Right lobe of liver (tissue), 6 donors: ENCODE data around the gene PEF1. TPM values are rescaled to one million over a fixed set of nuclear protein-coding genes. Genes with fewer than 3 reads are reported as not detected.

Experiments
- ATAC-seq, 4 donors: fragments of 200-7000 bp; cut with Tn5 transposase; one replicate each; pipeline ENCODE4 v1.9.1; 2020; ENCODE audit warnings: mild to moderate bottlenecking in 4 of 4, moderate library complexity in 4 of 4
- DNase-seq, 3 donors: peaks; one replicate each; pipeline ENCODE4 v3.0.0-alpha.2; 2020
- H3K27ac ChIP-seq, 3 donors: fragments of 200-600 bp; one replicate each; pipeline ENCODE4 v1.8.0; 2022
- H3K27me3 ChIP-seq, 2 donors: fragments of 200-600 bp; one replicate each; pipeline ENCODE4 v1.8.0; 2022
- H3K36me3 ChIP-seq, 4 donors: fragments of 200-600 bp; sonication (generic) in 1 of 4; one replicate each; pipeline versions ENCODE4 v1.5.1 to v1.8.0; 2017 to 2022; ENCODE audit warnings: control low read depth in 1 of 4
- H3K4me1 ChIP-seq, 4 donors: fragments of 200-600 bp; sonication (generic) in 1 of 4; one replicate each; pipeline versions ENCODE4 v1.5.1 to v1.8.0; 2017 to 2022; ENCODE audit warnings: control low read depth in 1 of 4
- H3K4me3 ChIP-seq, 3 donors: fragments of 200-600 bp; one replicate each; pipeline ENCODE4 v1.8.0; 2022
- H3K9me3 ChIP-seq, 4 donors: fragments of 200-600 bp; sonication (generic) in 1 of 4; one replicate each; pipeline versions ENCODE4 v1.5.1 to v1.8.0; 2017 to 2022; ENCODE audit warnings: control low read depth in 1 of 4
- POLR2A ChIP-seq: fragments of 450-650 bp; IDR thresholded peaks from one replicate; pipeline ENCODE4 v1.6.1; 2017; ENCODE audit warnings: antibody characterized with exemption, mild to moderate bottlenecking
- WGBS: methylation state at CpG from one replicate; pipeline ENCODE4 v1.1.6; 2018; ENCODE audit warnings: low coverage, low lambda C conversion rate; ENCODE audit not compliant: insufficient coverage; ENCODE audit errors: missing lambda C conversion rate; 5-methylcytosine and 5-hydroxymethylcytosine counted together
- intact Hi-C, 2 donors: fragments of 100-400 bp; cut with DNase I; formaldehyde crosslinking; loops; one replicate each; pipeline versions ENCODE4 v1.11.2 to v1.14.1; 2022
- total RNA-seq, 6 experiments: library from RNA; depleted of rRNA in 2 of 6; stranded (reverse); fragments of >200 nt in 2 of 6; fragmentation: NEBNext Ultra II Directional in 3 of 6; extraction: Animal tissue kit (Norgen Biotek cat#: 25700) in 3 of 6; gene quantifications; one replicate each; pipeline versions ENCODE4 v1.1.0 to v1.2.4, GENCODE V29; 2016 to 2023
- TF ChIP-seq, protein P1 (sequence below), 4 donors: fragments of 200-600 bp in 3 of 4; fragments of 450-650 bp in 1 of 4; IDR thresholded peaks; one replicate each; pipeline versions ENCODE4 v1.5.1 to v1.8.0; 2016 to 2022; ENCODE audit warnings: antibody characterized with exemption in 4 of 4, mild to moderate bottlenecking in 2 of 4
- donor health status: DM: no; HTN: yes; CAD: no.
- donor health status: DM: no; HTN: no; CAD: no.
- donor health status: DM: no; HTN: no; CAD: no.
- donor health status: DM: no; HTN: yes; CAD: no.
- donor health status: DM: no; HTN: yes; CAD: no.

The PEF1 gene
- total RNA-seq, 6 experiments from 2014 or later = 23.9 to 47.5 (median 32.5) TPM

DNA sequence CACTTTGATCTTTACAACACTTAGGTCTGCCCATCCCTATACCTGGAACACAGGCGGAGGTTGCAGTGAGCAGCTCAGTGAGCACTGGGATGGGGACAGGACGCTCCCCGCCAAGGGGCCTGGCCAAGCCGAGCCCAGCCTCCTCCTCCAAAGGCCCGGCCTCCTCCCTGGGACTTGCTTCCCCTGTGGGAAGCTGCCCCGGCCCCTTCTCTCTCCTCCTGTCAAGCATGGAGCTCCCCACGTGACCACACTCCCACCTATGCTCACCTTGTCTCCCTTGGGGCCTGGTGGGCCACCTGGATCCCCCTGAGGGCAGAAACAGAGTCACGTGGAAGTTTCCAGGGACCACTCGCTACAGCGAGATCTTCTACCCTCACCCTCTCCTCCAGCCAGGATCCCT, 46.2 kb upstream of the PEF1 start:
- Histone ChIP-seq H3K9me3 (no peaks in the 10 kb centered on the region), H3K4me3 (no peak overlapping the region), H3K27ac (no peak overlapping the region), H3K4me1 (no peaks in the 10 kb centered on the region), H3K36me3 (no peaks in the 10 kb centered on the region), H3K27me3 (no peaks in the 10 kb centered on the region)
- ATAC-seq (no peak), DNase-seq (no peak)
- TF ChIP-seq, protein P1, sequence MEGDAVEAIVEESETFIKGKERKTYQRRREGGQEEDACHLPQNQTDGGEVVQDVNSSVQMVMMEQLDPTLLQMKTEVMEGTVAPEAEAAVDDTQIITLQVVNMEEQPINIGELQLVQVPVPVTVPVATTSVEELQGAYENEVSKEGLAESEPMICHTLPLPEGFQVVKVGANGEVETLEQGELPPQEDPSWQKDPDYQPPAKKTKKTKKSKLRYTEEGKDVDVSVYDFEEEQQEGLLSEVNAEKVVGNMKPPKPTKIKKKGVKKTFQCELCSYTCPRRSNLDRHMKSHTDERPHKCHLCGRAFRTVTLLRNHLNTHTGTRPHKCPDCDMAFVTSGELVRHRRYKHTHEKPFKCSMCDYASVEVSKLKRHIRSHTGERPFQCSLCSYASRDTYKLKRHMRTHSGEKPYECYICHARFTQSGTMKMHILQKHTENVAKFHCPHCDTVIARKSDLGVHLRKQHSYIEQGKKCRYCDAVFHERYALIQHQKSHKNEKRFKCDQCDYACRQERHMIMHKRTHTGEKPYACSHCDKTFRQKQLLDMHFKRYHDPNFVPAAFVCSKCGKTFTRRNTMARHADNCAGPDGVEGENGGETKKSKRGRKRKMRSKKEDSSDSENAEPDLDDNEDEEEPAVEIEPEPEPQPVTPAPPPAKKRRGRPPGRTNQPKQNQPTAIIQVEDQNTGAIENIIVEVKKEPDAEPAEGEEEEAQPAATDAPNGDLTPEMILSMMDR (IDR thresholded peaks at IDR 0.05) = no peak
- TF ChIP-seq POLR2A = no peak
- intact Hi-C loops = no loop called here
- WGBS = 88% methylated on average over 3 of the region's 10 CpGs

DNA sequence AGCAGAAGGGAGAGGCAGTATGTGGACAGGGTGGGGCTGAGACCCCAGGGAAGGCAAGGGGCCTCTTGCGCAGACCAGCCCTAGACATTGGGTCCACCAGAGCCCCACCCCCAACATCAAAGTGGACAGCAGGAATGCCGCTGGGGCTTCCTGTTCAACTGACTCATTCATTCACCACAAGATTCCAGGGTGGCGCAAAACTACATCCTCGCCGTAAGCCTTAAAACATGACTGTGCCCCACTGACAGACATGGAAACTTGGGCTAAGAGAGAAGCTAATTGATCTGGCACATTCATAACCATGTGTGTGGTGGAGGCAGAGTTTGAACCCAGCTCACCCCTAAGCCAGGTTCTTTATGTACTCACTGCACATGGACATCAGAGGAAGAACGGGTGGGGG, 45.2 kb upstream of the PEF1 start:
- intact Hi-C loops = no loop called here
- H3K4me1 ChIP-seq = no peaks in the 10 kb centered on the region
- H3K27me3 ChIP-seq = no peaks in the 10 kb centered on the region
- TF ChIP-seq, protein P1 (IDR thresholded peaks at IDR 0.05) = no peak
- TF ChIP-seq POLR2A = no peak
- WGBS = 57% methylated on average over 2 of the region's 6 CpGs
- ATAC-seq = no peak
- H3K9me3 ChIP-seq = no peaks in the 10 kb centered on the region
- no peak overlapping the region for H3K4me3 ChIP-seq
- no peaks in the 10 kb centered on the region for H3K36me3 ChIP-seq
- H3K27ac ChIP-seq = no peak overlapping the region
- DNase-seq = no peak

DNA sequence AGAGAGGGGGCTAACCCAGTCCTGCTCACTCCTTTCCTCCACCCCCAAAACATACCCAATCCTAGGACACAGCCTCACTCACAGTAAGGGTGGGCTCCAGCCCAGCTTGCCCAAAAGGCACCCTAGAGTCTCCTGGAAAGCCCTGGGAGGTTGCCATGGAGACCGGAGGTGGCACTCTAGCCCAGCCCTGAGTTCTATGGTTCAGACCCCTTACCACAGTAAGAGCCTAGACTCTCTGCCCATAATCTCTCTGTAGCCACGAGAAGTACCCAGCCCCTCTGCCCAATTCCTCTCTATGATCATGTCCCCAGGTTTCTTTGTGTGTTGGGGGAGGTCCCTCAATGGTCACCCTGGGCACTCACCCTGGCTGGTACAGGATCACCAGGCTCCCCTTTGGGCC, 44.7 kb upstream of the PEF1 start:
- no peak for DNase-seq
- H3K4me1 ChIP-seq = no peaks in the 10 kb centered on the region
- intact Hi-C loops = no loop called here
- no peaks in the 10 kb centered on the region for H3K9me3 ChIP-seq
- H3K27me3 ChIP-seq = no peaks in the 10 kb centered on the region
- H3K4me3 ChIP-seq = no peak overlapping the region
- no peak overlapping the region for H3K27ac ChIP-seq
- TF ChIP-seq, protein P1 (IDR thresholded peaks at IDR 0.05) = no peak
- no peak for TF ChIP-seq POLR2A
- no peak for ATAC-seq
- no CpG with 5 or more reads among the region's 2 CpGs for WGBS
- no peaks in the 10 kb centered on the region for H3K36me3 ChIP-seq

DNA sequence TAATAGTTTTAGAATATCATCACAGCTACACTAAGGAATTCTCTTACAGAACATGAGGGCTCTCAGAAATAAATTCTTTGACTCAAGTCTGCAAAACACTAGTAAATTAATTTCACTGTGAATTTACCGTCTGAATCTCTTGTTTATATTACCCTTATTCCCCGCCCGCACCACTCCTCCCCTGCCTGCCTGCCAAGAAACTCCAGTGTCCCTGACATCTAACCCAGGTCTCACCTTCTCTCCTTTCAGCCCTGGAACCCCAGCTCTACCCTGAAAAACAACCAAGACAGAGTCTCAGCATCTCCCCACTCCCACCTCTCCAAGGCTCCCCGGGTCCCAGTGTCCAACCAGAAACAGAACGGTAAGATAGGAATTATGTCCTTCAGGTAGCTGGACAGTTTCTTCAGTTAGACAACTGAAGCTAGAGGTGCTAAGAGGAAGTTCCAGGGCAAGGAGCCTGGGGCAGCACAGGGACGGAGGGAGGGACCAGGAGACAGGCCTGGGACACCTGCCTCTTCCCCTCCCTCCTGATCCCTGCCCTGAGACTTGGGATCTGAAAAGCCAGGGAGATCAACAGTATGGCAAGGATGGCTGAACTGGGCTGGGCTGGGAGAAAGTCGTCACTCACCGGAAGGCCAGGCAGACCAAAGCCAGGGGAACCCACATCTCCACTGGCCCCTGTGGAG, 43.7 kb upstream of the PEF1 start:
- no peaks in the 10 kb centered on the region for H3K36me3 ChIP-seq
- H3K27me3 ChIP-seq = no peaks in the 10 kb centered on the region
- H3K4me1 ChIP-seq = no peaks in the 10 kb centered on the region
- no peak for ATAC-seq
- no peaks in the 10 kb centered on the region for H3K9me3 ChIP-seq
- no peak for TF ChIP-seq POLR2A
- TF ChIP-seq, protein P1 (IDR thresholded peaks at IDR 0.05) = no peak
- WGBS = 61% methylated on average over 6 of the region's 8 CpGs
- H3K4me3 ChIP-seq = no peak overlapping the region
- intact Hi-C loops = no loop called here
- H3K27ac ChIP-seq = no peak overlapping the region
- DNase-seq = no peak

DNA sequence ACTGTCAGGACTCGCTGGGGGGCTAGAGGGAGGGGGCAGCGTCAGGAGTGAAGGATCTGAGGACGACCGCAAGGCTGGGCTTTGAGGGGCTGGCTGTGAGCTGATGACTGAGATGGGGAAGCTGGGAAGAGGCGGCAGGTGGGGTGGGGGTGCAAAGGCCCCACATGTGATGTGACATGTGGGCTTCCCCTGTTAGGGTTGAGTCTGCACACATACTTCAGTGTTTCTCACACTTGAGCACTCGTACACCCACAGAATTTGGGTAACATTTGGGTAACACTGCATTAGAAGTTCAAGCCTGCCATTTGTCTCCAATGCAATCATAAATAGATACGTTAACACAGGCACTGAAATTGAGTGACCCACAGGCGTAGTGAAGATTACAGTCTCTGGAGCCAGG, 42.9 kb upstream of the PEF1 start:
- Histone ChIP-seq H3K27ac (no peak overlapping the region), H3K27me3 (no peaks in the 10 kb centered on the region), H3K9me3 (no peaks in the 10 kb centered on the region), H3K4me3 (no peak overlapping the region), H3K4me1 (no peaks in the 10 kb centered on the region), H3K36me3 (no peaks in the 10 kb centered on the region)
- TF ChIP-seq POLR2A = no peak
- TF ChIP-seq, protein P1 (IDR thresholded peaks at IDR 0.05) = no peak
- DNase-seq (no peak), ATAC-seq (no peak)
- intact Hi-C loops = no loop called here
- WGBS = 73% methylated on average over 7 of the region's 8 CpGs
